Vagina (tissue), 2 donors: ENCODE results near the gene LAMTOR5. TPM values are rescaled to one million over a fixed set of nuclear protein-coding genes. Genes with fewer than 3 reads are reported as not detected.

ENCODE experiments used
- DNase-seq, 2 donors: peaks; one replicate each; pipeline ENCODE4 v3.0.0-alpha.2; 2017; ENCODE audit errors: extremely low spot score in 2 of 2
- H3K27ac ChIP-seq: fragments of 200-600 bp; sonication (generic); one replicate; pipeline ENCODE4 v1.5.1; 2019
- H3K27me3 ChIP-seq: fragments of 200-600 bp; sonication (generic); one replicate; pipeline ENCODE4 v1.5.1; 2019
- H3K36me3 ChIP-seq, 2 donors: fragments of 200-600 bp; sonication (generic); one replicate each; pipeline ENCODE4 v1.5.1; 2017 to 2019
- H3K4me1 ChIP-seq: fragments of 200-600 bp; sonication (generic); one replicate; pipeline ENCODE4 v1.5.1; 2019
- H3K4me3 ChIP-seq, 2 donors: fragments of 200-600 bp; sonication (generic); 1 replicate in 1 of 2; 2 replicates in 1 of 2; pipeline ENCODE4 v1.5.1; 2016 to 2019
- H3K9me3 ChIP-seq: fragments of 200-600 bp; sonication (generic); one replicate; pipeline ENCODE4 v1.5.1; 2019
- POLR2A ChIP-seq, 2 donors: fragments of 450-650 bp; IDR thresholded peaks; one replicate each; pipeline ENCODE4 v1.6.1; 2017; ENCODE audit warnings: antibody characterized with exemption in 2 of 2, mild to moderate bottlenecking in 2 of 2, moderate library complexity in 2 of 2
- POLR2AphosphoS5 ChIP-seq, 2 donors: sonication (generic); formaldehyde crosslinking; IDR thresholded peaks; one replicate each; pipeline ENCODE4 v1.9.0; 2017; ENCODE audit warnings: antibody characterized with exemption in 2 of 2, mild to moderate bottlenecking in 2 of 2, low read depth in 1 of 2; ENCODE audit not compliant: insufficient read depth in 1 of 2
- intact Hi-C: fragments of 100-400 bp; cut with DNase I; formaldehyde crosslinking; loops from one replicate; pipeline ENCODE4 v1.15.1; 2023
- total RNA-seq: library from RNA; depleted of rRNA; stranded (reverse); fragments of >200 nt; gene quantifications from one replicate; pipeline ENCODE4 v1.2.3, GENCODE V29; 2016
- TF ChIP-seq, protein P1 (sequence below), 3 experiments: fragments of 450-650 bp in 2 of 3; fragments of 200-600 bp in 1 of 3; sonication (generic) in 1 of 3; IDR thresholded peaks; one replicate each; pipeline ENCODE4 v1.5.1; 2017 to 2019; ENCODE audit warnings: antibody characterized with exemption in 3 of 3, mild to moderate bottlenecking in 2 of 3, moderate library complexity in 2 of 3

The LAMTOR5 gene
- total RNA-seq, 1 donor from 2014 or later, result 66.5 TPM

DNA sequence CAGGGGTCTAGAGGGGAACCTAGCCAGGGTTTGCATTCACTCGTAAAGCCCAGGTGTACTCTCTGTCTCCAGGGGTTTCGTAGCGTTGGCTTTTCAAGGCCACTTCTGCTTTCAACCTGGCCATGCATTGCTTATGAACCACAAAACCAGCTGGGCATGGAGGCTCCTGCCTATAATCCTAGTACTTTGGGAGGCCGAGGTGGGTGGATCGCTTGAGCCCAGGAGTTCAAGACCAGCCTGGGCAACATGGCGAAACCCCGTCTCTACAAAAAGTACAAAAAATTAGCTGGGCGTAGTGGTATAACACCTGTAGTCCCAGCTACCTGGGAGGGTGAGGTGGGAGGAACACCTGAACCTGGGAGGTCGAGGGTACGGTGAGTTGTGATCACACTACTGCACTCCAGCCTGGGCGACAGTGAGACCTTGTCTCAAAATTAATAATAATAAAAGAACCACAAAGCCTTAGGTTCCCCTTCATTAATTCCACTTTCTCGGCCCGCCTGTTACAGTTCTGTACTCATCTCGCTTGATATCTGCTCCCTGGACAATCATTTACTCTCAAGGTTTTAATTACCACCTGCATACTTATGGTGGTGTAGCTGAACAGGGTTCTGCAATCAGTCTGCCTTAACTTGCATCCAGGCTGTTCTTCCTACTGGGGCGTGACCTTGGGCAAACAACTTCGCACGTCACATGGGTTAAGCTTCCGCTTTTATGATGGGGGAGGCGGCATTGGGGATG, 22.7 kb downstream of the LAMTOR5 start:
- intact Hi-C loops, result no loop called here

DNA sequence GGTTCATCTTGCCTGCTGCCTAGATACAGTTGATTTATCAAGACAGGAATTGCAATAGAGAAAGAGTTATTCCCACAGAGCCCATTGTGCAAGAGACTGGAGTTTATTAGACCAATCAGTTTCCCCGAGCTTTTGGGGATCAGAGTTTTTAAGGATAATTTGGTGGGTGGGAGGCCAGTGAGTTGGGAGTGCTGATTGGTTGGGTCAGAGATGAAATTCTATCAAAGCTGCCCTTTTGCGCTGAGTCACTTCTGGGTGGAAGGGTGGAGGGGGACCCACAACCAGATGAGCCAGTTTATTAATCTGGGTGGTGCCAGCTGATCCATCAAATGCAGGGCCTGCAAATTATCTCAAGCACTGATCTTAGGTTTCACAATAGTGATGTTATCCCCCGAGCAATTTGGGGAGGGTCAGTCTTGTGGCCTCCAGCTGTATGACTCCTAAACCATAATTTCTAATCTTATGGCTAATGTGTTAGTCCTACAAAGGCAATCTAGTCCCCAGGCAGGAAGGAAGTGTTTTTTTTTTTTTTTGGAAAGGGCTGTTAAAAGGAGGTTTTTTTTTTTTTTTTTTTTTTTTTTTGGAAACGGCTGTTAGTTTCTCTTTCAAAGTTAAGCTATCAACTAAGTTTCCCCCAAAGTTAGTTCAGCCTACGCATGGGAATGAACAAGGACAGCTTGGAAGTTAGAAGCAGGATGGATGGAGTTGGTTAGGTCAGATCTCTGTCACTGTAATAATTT, 24.1 kb downstream of the LAMTOR5 start:
- H3K4me1 ChIP-seq, result peaks cover 22% of the 10 kb centered on the region
- TF ChIP-seq POLR2A (IDR thresholded peaks at IDR 0.05), result no peak
- no peak for TF ChIP-seq POLR2AphosphoS5 (IDR thresholded peaks at IDR 0.05; ENCODE audit: insufficient read depth in 1 of 2, low read depth in 1 of 2)
- TF ChIP-seq, protein P1, sequence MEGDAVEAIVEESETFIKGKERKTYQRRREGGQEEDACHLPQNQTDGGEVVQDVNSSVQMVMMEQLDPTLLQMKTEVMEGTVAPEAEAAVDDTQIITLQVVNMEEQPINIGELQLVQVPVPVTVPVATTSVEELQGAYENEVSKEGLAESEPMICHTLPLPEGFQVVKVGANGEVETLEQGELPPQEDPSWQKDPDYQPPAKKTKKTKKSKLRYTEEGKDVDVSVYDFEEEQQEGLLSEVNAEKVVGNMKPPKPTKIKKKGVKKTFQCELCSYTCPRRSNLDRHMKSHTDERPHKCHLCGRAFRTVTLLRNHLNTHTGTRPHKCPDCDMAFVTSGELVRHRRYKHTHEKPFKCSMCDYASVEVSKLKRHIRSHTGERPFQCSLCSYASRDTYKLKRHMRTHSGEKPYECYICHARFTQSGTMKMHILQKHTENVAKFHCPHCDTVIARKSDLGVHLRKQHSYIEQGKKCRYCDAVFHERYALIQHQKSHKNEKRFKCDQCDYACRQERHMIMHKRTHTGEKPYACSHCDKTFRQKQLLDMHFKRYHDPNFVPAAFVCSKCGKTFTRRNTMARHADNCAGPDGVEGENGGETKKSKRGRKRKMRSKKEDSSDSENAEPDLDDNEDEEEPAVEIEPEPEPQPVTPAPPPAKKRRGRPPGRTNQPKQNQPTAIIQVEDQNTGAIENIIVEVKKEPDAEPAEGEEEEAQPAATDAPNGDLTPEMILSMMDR (IDR thresholded peaks at IDR 0.05), result no peak
- H3K27ac ChIP-seq, result peak overlapping the region; percentile 57
- DNase-seq, result no peak
- H3K36me3 ChIP-seq, result peaks cover 0 to 3% of the 10 kb centered on the region in 2 donors
- peak overlapping the region in 1 of 2 donors; percentile 27 for H3K4me3 ChIP-seq
- no peaks in the 10 kb centered on the region for H3K9me3 ChIP-seq
- H3K27me3 ChIP-seq, result no peaks in the 10 kb centered on the region
- intact Hi-C loops, result no loop called here

More for the DNA sequence above, 22.7 kb downstream of the LAMTOR5 start:
- TF ChIP-seq POLR2AphosphoS5 (IDR thresholded peaks at IDR 0.05; ENCODE audit: insufficient read depth in 1 of 2, low read depth in 1 of 2) (no peak), POLR2A (IDR thresholded peaks at IDR 0.05) (no peak)
- TF ChIP-seq, protein P1 (IDR thresholded peaks at IDR 0.05), result no peak
- peaks cover 27% of the 10 kb centered on the region for H3K4me1 ChIP-seq
- H3K27ac ChIP-seq, result peak overlapping the region; percentile 25
- H3K36me3 ChIP-seq, result no peaks in the 10 kb centered on the region
- DNase-seq, result no peak
- no peaks in the 10 kb centered on the region for H3K9me3 ChIP-seq
- no peak overlapping the region for H3K4me3 ChIP-seq
- H3K27me3 ChIP-seq, result no peaks in the 10 kb centered on the region

DNA sequence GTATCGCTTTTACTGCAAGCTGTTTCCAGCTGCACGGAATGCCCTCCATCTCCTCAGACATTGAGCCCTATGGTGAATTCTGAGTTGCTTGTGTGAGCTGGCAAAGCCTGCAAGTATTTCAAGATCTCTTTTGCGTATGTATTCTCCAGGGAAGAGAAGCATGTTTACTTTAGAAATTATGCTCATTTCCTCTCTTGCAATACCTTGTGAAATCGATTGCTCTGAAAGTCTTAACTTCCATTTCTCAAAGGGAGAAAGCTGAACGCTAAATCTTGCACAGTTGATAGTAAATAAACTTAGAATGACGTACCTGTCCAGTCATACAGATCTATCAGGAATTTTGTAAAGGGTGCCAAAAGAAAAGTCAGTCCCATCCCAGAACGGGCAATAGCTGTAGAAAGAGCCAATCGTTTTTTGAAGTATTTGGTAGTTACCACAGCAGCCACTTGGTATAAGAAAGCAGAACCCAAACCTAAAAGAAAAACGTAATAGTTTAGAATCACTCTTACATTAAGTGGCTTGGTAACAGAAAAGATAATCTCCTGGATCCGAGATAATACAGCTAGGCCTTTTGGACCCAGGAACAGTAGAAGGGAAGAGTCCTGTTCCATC, 26.7 kb downstream of the LAMTOR5 start:
- H3K27me3 ChIP-seq, result no peaks in the 10 kb centered on the region
- no peak for DNase-seq
- no peak for TF ChIP-seq POLR2A (IDR thresholded peaks at IDR 0.05)
- TF ChIP-seq, protein P1 (IDR thresholded peaks at IDR 0.05), result no peak
- TF ChIP-seq POLR2AphosphoS5 (IDR thresholded peaks at IDR 0.05; ENCODE audit: insufficient read depth in 1 of 2, low read depth in 1 of 2), result no peak
- no peak overlapping the region for H3K4me3 ChIP-seq
- peaks cover 0 to 28% of the 10 kb centered on the region in 2 donors for H3K36me3 ChIP-seq
- intact Hi-C loops, result no loop called here
- H3K27ac ChIP-seq, result no peak overlapping the region
- no peaks in the 10 kb centered on the region for H3K9me3 ChIP-seq
- peaks cover 22% of the 10 kb centered on the region for H3K4me1 ChIP-seq

DNA sequence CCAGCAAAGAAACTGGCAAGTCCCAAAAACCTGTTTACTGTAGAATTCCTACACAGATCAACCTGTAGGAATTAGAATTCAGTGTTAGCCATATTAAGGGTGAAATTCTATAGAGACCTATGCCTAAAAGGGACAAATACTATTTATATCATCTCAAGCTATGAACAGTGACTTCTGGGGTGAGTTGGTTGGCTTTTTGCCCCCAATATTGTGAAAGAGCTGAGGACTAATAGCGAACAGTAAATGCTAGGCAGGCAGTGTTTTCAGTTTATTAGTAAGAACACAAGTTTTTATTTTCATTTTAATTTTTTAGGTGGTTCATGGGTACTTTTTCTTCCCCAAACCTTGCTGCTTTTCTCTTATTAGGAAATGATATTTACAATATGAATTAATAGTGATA, 32.0 kb downstream of the LAMTOR5 start:
- DNase-seq, result no peak
- TF ChIP-seq, protein P1 (IDR thresholded peaks at IDR 0.05), result no peak
- TF ChIP-seq POLR2A (IDR thresholded peaks at IDR 0.05) (no peak), POLR2AphosphoS5 (IDR thresholded peaks at IDR 0.05; ENCODE audit: insufficient read depth in 1 of 2, low read depth in 1 of 2) (no peak)
- H3K4me3 ChIP-seq, result no peak overlapping the region
- H3K36me3 ChIP-seq, result peaks cover 0 to 54% of the 10 kb centered on the region in 2 donors
- no peaks in the 10 kb centered on the region for H3K9me3 ChIP-seq
- intact Hi-C loops, result no loop called here
- no peaks in the 10 kb centered on the region for H3K4me1 ChIP-seq
- H3K27ac ChIP-seq, result no peak overlapping the region
- H3K27me3 ChIP-seq, result no peaks in the 10 kb centered on the region
